Hepatocyte (in vitro differentiated cells): ENCODE data around the gene BCLAF1.

Experiments
- EZH2 ChIP-seq: fragments of 200-600 bp; sonication (generic); IDR thresholded peaks from 2 replicates; pipeline ENCODE4 v1.6.1; 2016; ENCODE audit warnings: antibody characterized with exemption, mild to moderate bottlenecking, borderline replicate concordance
- EZH2phosphoT487 ChIP-seq: fragments of 200-600 bp; sonication (generic); IDR thresholded peaks from one replicate; pipeline ENCODE4 v1.6.1; 2018; ENCODE audit warnings: antibody characterized with exemption, mild to moderate bottlenecking, low read depth, moderate library complexity; ENCODE audit not compliant: unreplicated experiment, severe bottlenecking
- TF ChIP-seq, protein P1 (sequence below): fragments of 200-600 bp; sonication (generic); IDR thresholded peaks from 2 replicates; pipeline ENCODE4 v1.5.1; 2016; ENCODE audit warnings: antibody characterized with exemption, mild to moderate bottlenecking; ENCODE audit not compliant: poor library complexity

DNA sequence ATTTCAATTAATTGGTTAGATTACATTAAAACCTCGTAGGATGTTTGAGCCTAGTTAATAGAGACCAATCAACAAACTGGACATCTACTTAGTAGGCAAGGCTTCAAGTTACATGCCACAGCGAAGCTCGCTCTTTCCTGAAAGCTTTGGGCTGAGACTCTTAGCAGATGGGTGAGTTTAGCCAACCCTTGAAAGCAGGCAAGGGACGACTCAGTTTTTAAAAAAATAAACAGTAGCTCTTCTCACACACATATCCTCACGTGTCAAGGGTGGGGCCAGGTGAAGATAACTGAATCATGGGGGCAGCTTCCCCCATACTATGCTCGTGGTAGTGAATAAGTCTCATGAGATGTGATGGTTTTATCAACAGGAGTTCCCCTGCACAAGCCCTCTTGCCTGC, 40.3 kb downstream of the BCLAF1 start:
- TF ChIP-seq, protein P1, sequence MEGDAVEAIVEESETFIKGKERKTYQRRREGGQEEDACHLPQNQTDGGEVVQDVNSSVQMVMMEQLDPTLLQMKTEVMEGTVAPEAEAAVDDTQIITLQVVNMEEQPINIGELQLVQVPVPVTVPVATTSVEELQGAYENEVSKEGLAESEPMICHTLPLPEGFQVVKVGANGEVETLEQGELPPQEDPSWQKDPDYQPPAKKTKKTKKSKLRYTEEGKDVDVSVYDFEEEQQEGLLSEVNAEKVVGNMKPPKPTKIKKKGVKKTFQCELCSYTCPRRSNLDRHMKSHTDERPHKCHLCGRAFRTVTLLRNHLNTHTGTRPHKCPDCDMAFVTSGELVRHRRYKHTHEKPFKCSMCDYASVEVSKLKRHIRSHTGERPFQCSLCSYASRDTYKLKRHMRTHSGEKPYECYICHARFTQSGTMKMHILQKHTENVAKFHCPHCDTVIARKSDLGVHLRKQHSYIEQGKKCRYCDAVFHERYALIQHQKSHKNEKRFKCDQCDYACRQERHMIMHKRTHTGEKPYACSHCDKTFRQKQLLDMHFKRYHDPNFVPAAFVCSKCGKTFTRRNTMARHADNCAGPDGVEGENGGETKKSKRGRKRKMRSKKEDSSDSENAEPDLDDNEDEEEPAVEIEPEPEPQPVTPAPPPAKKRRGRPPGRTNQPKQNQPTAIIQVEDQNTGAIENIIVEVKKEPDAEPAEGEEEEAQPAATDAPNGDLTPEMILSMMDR, result no peak
- no peak for TF ChIP-seq EZH2
- no peak for TF ChIP-seq EZH2phosphoT487
